Measurements from ENCODE around the gene CEACAM4. TPM values are rescaled to one million over a fixed set of nuclear protein-coding genes. Genes with fewer than 3 reads are reported as not detected.
"Not testable (repeated sequence)": the region's sequence is repeated elsewhere in the genome, so short reads cannot be mapped to it uniquely, and the experiment has no call there.

Gene CEACAM4
- not detected for total RNA-seq (ENCODE audit: insufficient read depth, low replicate concordance)

DNA sequence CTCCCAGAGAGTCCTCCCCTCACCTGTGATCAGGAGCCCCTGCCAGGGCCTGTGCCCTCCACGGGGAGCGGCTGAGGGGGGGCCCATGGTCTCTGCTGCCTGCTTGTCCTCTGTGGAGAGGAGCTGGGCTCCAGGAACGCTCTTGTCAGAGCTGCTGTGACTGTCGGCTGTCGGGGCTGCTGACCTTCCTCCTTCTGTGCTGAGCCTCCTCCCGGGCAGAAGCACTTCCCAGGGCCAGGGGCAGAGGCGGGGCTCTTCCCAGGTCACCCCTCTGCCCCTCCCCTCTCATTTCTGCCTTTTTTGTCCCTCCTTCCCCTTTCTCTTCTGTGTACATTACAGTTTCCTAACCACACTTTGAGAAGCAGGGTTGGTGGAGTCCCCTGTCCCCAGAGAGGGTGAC lies at the start of gene CEACAM4:
TSS of gene CEACAM4 (minus strand) at position 198 of the 400 bp plus-strand sequence. CDS start at position 87, 111 bp downstream.
- DNase-seq (ENCODE audit: low spot score), result no peak

DNA sequence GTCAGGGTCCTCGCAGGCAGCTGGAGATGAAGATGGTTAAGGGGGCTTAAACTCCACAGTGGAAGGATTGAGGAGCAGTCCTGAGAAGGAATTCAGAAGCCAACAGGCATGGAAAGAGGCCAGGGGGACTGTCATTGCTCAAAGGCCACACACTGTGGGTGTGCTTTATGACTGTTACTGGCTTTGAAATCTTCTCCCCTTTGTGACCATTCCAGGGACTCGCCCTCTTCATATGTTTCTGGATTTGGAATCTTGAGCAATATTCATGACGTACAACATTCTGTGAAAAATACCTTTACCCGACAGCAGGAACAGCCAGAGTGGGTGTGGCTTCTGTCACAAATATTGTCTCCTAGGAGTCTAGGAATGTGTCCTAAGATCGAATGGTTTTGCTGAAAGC lies 44.6 kb upstream of the CEACAM4 start:
- DNase-seq (ENCODE audit: low spot score), result no peak

DNA sequence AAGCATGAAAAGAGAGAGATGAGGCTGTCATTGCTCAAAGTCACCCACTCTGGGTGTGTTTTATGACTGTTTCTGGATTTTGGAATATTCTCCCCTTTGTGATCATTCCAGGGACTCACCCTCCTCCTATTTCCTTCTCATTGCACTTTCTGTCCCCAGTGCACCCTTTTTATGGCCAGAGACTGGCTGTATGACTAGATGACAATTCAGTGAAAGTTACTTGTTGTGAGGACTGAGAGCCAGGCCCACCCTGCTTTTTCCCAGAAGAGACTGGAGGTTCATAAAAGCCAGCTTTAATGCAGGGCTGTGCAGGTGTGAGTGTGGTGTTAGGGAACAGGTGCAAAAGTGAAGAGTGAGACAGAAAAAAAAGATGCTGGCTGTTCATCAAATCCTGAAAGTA lies 43.9 kb upstream of the CEACAM4 start:
- DNase-seq (ENCODE audit: low spot score), result no peak

DNA sequence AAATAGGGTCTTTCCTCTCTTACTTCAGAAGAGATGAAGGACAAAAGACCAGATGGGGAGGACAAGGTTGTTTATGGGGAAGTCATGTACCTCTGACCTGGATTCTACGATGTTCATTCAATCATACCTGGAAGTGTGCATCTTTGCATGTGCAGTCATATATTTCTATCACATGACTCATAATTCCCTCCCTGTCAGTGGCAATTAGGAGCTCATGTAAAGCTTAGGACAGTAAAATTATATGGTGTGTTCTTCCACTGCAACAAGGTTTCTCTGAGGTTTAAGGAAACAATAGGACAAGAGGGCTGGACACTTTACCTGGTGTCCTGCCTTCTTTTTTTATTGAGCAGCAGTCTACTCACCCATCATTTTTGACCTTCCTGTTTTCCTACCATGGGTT lies 41.4 kb upstream of the CEACAM4 start:
- no peak for DNase-seq (ENCODE audit: low spot score)

DNA sequence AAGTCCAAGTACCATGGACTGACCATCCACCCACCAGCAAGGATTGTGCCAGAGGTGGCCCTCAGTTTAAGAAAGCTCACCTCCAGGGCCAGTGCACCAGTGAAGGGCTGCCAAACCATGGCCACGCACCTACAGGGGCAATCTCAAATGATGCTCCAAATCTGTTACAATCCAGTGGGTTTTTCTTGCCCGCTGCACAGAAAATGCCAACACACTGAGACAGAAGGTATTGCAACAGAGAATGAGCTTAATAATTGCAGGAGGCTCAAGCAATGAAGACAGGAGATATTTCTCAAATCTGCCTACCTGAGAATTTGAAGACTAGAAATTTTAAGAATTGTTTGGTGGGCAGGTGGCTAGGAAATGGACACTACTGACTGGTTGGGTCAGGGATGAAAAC lies 39.2 kb upstream of the CEACAM4 start:
- DNase-seq (ENCODE audit: low spot score), result no peak

DNA sequence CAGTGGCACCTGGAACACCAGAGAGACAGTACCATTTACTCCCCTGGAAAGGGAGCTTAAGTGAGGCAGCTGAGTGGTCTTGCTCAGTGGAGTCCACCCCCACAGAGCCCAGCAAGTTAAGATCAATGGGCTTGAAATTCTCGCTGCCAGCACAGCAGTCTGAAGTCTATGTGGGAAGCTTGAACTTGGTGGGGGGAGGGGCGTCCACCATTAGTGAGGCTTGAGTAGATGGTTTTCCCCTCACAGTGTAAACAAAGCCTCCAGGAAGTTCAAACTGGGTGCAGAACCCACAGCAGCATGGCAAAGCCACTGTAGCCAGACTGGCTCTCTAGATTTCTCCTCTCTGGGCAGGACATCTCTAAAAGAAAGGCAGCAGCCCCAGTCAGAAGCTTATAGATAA lies 30.3 kb upstream of the CEACAM4 start:
- DNase-seq (ENCODE audit: low spot score), result no peak

DNA sequence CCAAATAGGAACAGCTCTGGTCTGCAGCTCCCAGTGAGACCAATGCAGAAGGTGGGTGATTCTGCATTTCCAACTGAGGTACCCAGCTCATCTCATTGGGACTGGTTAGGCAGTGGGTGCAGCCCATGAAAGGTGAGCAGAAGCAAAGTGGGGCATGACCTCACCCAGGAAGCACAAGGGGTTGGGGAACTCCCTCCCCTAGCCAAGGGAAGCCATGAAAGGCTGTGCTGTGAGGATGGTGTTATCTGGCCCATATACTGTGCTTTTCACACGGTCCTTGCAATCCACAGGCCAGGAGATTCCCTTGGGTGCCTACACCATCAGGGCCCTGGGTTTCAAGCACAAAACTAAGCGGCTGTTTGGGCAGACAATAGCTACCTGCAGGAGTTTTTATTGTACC lies 29.9 kb upstream of the CEACAM4 start:
- DNase-seq (ENCODE audit: low spot score), result not testable (repeated sequence)

DNA sequence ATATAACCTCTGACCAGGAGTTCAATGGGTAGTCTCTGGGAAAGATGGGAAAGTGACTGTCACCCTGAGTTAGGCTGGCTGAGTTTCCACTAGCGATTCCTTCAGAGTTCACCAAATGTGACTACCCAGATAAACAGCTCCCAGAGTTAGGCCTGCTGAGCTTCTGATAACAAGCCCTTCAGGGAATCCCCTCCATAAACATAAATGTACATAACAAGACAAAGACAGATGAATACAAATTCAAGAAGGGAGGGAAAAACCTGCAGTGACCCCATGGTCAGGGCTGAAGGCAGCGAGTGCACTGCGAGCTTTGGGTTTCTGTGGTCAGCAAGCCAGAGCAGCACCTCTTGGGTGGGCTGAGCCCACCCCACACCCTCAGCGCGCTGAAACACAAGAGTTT lies 25.4 kb upstream of the CEACAM4 start:
- DNase-seq (ENCODE audit: low spot score), result no peak

DNA sequence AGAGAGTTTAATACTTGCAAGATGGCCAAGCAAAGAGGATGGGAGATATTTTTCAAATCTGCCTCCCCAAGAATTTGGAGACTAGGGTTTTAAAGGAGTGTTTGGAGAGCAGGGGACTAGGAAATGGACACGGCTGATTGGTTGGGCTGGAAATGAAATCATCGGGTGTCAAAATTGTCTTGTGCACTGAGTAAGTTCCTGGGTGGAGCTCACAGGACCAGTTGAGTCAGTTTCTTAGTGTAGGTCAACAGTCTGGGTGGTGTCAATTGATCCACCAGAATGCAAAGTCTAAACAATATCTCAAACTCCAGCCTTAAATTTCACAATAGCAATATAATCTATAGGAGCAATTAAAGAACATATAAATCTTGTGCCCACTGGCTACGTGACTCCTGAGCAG lies 23.0 kb upstream of the CEACAM4 start:
- no peak for DNase-seq (ENCODE audit: low spot score)

DNA sequence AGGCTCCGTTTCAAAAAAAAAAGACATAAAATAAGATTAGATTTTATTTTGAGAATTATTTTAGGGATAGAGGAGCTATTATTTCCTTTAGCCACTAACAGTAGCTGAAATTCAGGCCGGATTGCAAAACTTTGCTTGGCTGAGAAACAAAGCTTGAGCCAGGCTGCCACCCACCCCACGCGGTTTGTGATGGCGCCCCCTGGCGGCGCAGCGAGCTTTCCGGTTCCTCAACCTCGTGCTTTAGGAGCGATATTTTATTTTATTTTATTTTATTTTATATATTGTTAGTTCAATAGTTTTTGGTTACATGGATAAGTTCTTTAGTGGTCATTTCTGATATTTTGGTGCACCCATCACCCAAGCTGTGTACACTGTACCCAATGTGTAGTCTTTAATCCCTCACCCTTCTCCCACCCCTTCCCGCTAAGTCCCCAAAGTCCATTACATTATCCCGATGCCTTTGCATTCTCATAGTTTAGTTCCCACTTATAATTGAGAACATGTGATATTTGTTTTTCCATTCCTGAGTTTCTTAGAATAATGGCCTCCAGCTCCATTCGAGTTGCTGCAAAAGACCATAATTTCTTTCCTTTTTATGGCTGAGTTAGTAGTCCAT lies 19.8 kb upstream of the CEACAM4 start:
- no peak for DNase-seq (ENCODE audit: low spot score)

DNA sequence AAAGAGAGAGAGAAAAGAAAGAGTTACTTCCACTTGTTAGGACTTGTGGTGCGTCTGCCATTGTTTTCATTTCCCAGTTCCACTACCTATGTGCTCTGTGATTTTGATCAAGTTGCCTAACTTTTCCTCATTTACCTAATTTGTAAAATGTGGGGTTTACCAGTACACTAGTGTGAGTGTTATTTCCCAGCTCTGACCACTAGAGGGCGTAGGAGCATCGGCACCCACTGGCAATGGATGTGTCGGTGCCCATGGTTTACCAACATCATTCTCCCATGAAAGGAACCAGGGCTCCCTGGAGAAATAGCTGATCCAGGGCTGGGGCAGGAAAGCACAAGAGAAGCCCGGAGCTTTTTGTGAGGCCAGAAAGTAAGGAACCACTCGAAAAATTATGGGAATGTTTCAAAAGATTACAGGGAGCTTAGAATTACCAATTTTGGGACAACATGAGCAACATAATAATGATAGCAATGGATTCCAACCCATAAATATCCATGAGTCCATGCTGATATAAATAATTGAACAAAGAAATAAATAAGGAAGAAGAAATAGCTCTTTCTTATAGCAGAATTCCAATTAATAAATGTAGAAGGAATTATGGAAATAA lies 15.1 kb upstream of the CEACAM4 start:
- DNase-seq (ENCODE audit: low spot score), result peak; percentile 19

DNA sequence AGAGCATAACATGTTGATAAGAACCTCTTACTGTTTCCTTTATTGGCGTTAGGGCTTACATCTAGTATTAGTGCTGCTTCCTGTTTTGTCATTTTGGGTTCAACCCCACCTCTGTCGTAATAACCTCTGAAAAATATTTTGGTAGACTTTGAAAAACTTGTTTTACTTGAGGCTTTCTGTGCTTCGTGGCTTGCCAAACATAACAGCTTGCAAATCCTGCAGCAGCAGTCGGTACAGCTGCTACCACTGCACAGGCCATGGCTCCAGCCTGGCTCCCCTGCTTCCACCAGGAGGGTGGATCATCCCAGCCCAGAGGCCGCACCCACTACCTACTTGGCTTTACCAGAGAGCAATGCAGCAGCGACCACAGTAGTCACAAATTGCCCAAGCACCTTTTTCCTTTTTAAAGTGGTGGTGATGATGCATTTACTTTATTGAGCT lies 11.8 kb upstream of the CEACAM4 start:
- DNase-seq (ENCODE audit: low spot score), result no peak

DNA sequence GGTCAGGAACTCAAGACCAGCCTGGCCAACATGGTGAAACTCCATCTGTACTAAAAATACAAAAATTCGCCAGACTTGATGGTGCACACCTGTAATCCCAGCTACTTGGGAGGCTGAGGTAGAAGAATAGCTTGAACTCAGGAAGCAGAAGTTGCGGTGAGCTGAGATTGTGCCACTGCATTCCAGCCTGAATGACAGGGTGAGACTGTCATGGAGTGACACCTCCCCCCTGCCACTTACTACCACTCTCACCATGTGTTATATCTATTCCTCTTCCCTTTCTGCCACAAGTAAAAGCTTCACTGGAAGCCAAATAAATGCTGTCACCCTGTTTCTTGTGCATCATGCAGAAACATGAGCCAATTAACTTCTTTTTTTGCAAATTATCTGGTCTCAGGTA lies 10.6 kb upstream of the CEACAM4 start:
- no peak for DNase-seq (ENCODE audit: low spot score)

DNA sequence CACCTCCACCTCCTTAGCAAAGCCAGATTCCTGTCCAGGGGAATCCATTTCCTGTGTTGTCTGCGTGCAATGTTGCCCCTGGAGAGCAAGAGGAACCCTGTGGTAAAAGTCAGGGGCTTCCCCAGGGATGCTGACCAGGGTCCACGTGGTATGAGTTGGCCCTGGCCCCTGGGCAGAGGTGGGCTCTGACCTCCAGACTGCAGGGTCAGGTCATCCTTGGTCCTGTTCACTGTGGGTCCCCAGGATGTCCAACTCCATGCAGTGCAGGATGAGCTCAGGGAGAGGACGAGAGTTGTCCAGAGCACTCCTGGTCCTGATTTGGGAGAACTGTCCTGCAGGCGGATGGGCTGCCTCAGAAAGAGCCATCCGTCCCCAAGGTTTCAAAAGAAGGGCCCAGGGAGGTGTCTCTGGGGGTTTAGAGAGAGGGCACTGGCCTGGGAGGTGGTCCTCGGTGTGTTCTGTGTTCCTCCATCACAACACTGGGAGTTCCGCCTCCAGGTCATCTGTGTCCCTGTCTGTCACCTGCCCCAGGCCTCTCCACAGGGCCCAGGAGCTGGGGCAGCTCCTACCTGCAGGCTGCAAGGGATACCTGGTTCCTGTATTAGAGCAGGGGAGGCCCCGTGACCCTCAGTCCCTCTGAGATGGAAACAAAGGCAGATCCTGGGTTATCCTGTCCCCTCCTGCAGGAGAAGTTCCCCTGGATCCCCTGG lies 1.2 kb upstream of the CEACAM4 start:
- no peak for DNase-seq (ENCODE audit: low spot score)

DNA sequence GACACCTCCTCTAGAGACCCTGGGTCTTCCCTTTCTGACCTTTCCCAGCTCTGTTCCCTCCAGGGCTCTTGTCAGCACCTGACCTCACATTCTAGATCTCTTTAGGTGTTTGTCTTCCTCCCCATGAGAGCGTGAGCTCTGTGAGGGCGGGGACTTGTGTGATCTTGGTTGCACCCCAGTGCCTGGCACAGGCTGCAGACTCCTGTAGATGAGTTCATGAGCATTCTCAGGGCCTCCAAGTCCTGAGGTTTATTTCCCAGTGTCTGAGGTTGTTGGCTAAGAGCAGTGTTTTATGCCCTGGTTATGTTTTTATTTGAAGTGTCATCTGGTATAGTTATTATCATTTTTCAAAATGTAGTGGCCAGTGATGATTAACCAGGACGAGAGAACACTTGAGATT lies 596 bp downstream of the CEACAM4 start:
- DNase-seq (ENCODE audit: low spot score), result no peak

DNA sequence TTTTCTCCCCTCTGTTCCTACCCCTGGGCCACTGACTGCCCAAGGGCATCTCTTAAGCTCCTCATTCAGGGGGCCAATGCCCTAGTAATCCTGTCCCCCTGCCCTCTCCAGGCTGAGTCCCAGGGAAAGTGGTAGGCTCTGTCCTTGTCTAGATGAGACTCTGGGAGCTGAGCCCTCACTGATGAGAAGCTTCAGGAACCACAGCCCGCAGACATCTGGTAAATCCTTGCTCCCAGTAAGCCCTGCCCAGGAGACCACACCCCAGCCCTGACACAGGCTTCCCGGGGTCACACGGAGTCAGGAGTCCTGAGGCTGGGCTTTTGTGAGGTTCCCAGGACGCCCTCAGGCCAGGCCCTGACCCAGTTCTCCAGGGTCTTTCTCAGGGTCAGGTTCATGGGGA lies 1.9 kb downstream of the CEACAM4 start:
- no peak for DNase-seq (ENCODE audit: low spot score)

DNA sequence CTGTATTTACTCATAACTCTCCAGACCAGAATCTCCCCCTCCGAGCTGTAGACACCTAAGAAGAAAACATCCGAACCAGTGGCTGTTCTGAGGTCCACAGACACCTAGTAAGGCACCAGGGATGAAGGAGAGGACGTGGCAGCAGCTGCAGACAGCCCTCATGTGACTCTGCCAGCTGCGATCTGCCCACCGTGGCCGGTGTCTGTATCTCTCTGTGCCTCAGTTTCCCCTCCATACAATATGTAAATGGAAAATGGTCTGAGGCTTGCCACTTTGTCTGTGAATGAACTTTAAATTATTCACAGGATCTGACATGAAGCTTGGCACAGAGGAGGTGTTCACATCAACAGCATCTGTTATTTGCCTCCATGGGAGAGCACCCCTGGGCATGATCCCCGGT lies 2.4 kb downstream of the CEACAM4 start:
- DNase-seq (ENCODE audit: low spot score), result no peak

DNA sequence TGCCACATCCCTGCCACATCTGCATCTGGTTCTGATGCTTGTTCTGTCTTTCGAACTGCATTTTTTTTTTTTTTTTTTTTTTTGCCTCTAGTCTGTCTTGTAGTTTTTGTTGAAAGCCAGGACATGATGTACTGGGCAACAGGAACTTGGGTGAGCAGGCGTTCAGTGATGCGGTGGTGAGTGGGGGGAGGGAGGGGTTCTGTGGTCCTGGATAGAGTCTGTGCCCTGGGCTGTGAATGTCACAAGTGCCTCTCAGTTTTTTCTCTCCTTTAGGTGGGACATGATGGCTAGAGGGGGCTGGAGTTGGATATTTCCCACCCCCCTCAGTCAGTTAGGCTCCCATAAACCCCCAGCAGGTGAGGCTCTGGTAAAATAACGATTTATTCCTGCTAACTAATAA lies 3.5 kb downstream of the CEACAM4 start:
- no peak for DNase-seq (ENCODE audit: low spot score)

DNA sequence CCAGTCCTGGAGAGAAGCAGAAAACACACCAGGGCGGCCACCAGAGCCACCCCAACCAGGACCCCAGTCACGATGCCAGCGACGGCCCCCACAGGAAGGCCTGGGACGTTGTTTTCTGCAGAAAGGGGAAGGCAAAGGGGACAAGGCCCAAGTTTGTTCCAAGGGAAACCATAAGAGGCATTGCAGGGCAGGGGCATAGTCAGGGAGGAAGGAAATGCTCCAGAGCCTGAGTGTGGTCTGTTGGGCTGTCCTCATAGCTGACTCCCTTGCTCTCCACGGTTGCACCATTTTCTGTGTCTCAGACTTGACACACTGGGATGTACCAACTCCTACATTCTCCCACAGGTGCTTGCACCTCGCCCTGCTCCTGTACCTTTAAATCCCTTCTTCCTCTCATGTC lies 5.2 kb downstream of the CEACAM4 start:
- DNase-seq (ENCODE audit: low spot score), result no peak

DNA sequence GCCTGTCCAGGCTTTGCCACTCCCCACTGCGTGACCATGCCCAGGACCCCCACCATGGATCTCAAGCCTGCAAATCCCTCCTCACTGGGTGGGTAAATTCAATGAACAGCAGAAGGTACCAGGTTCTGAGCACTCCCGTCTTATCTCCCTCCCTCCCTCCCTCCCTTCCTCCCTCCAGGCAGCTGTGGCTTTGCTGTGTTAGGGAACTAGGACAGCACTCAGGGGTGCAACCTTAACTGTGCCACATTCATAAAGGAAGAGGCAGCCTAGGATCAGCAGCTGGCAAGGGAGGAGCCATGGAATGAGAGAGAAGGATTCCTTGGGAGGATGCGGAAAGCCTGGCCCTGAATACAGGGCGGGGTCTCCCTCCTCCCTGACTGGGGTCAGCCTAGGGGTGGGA lies 5.6 kb downstream of the CEACAM4 start:
- DNase-seq (ENCODE audit: low spot score), result no peak

DNA sequence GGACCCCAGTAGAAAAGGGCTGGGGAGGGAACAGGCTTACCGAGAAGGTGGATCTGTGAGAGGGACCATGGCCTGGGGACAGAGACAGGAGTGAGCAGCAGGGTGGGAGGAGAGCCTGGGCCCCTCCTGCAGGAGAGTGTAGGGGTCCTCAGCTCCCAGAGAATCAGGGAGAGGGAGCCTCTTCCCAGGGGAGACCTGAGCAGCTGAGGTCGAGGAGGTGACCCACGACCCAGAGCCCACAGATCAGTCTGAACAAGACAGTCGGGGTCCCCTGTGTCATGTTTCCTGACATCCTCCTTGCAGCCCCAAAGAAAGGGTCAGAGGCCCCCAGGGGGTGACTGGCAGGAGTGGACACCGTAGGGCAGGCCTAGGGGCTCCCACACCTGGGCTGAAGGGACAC lies 6.7 kb downstream of the CEACAM4 start:
- DNase-seq (ENCODE audit: low spot score), result no peak

DNA sequence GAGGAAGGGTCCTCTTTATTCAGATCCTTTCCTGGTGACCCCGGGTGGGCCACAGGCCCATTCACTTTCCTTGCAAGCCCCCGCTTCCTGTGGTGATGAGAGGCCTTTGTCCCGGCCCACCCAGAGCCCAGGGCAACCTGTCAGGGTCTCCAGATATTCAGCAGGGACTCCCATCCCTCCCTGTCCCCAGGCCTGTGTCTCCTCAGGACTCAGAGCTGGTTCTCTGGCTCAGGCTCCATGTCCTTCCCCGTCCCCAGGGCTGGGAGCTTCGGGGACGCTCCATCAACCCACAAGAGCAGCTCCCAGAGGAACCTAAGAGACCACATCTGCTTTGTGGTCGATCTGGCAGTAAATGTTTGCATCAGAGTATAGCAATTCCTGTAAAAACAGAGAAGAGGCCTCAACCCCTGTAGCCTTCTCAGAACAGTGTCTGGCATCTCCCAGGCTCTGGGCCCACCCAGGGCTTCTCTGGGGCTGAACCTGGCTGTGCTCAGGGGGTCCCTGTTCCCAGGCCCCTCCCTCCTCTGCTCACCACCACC lies 7.8 kb downstream of the CEACAM4 start:
- DNase-seq (ENCODE audit: low spot score), result no peak
